H1 (cell line): ENCODE measurements around the gene MBOAT1. TPM values are rescaled to one million over a fixed set of nuclear protein-coding genes. Genes with fewer than 3 reads are reported as not detected.

Source experiments
- CTCF ChIA-PET: fragments of 300-600 bp; sonication (Branson Sonifier 250); formaldehyde crosslinking; loops from one replicate; lab custom pipeline; 2021; ENCODE audit not compliant: partially characterized antibody; lab: Charles Lee
- POLR2A ChIA-PET: fragments of 300-600 bp; sonication (Branson Sonifier 250); formaldehyde crosslinking; loops from one replicate; lab custom pipeline; 2021; ENCODE audit warnings: inconsistent platforms; ENCODE audit not compliant: partially characterized antibody; lab: Charles Lee
- DNase-seq, 2 experiments: peaks; one replicate each; pipeline versions ENCODE4 v3.0.0 to v3.0.0-alpha.2; 2010 to 2022; ENCODE audit warnings: low spot score in 2 of 2, low read depth in 1 of 2, mixed read lengths in 1 of 2
- FAIRE-seq: peaks from 2 replicates; lab custom pipeline; 2011; peaks lifted over from hg19 to GRCh38; lab: Jason Lieb, UNC
- H2AFZ ChIP-seq: 2 replicates; pipeline ENCODE4 v1.8.1; 2012; ENCODE audit warnings: low read length, inconsistent platforms
- H2AK5ac ChIP-seq: 2 replicates; pipeline ENCODE4 v1.6.1; 2013; ENCODE audit warnings: low read depth, low read length
- H2BK120ac ChIP-seq: replicated peaks from 2 replicates; pipeline ENCODE3; 2013; ENCODE audit warnings: low read depth, low read length, inconsistent platforms
- H2BK12ac ChIP-seq: 2 replicates; pipeline ENCODE4 v1.6.1; 2013; ENCODE audit warnings: low read depth, low read length
- H2BK15ac ChIP-seq: 2 replicates; pipeline ENCODE4 v1.6.1; 2013; ENCODE audit warnings: low read length
- H2BK20ac ChIP-seq: 2 replicates; pipeline ENCODE4 v1.6.1; 2013; ENCODE audit warnings: low read length
- H2BK5ac ChIP-seq: 2 replicates; pipeline ENCODE4 v1.6.1; 2013; ENCODE audit warnings: low read depth, low read length
- H3K14ac ChIP-seq: 2 replicates; pipeline ENCODE4 v1.6.1; 2013; ENCODE audit warnings: inconsistent platforms; ENCODE audit not compliant: insufficient read length
- H3K18ac ChIP-seq: 2 replicates; pipeline ENCODE4 v1.6.1; 2013; ENCODE audit warnings: low read length; ENCODE audit errors: extremely low read depth
- H3K23ac ChIP-seq: 2 replicates; pipeline ENCODE4 v1.6.1; 2013; ENCODE audit warnings: inconsistent platforms; ENCODE audit not compliant: insufficient read length
- H3K23me2 ChIP-seq: 2 replicates; pipeline ENCODE4 v1.6.1; 2013; ENCODE audit warnings: low read depth, low read length
- H3K27ac ChIP-seq: 2 replicates; pipeline ENCODE4 v1.6.1; 2011; ENCODE audit warnings: low read depth, low read length, inconsistent platforms
- H3K27me3 ChIP-seq, 4 experiments: replicated peaks in 1 of 4; 1 replicate in 1 of 4; 2 replicates in 3 of 4; pipeline versions ENCODE4 v1.6.1 to v1.8.1; 2011 to 2013; ENCODE audit warnings: low read length in 3 of 4, mild to moderate bottlenecking in 3 of 4, inconsistent platforms in 2 of 4, mixed read lengths in 2 of 4, moderate library complexity in 1 of 4; ENCODE audit not compliant: control insufficient read depth in 3 of 4, insufficient read depth in 3 of 4; ENCODE audit errors: extremely low read depth in 1 of 4
- H3K36me3 ChIP-seq, 4 experiments: 2 replicates each; pipeline versions ENCODE4 v1.6.1 to v1.8.1; 2011 to 2013; ENCODE audit warnings: mild to moderate bottlenecking in 4 of 4, low read length in 3 of 4, moderate library complexity in 2 of 4, control low read depth in 1 of 4, inconsistent platforms in 1 of 4; ENCODE audit not compliant: insufficient read depth in 4 of 4, control insufficient read depth in 2 of 4
- H3K4ac ChIP-seq: replicated peaks from 2 replicates; pipeline ENCODE3; 2013; ENCODE audit warnings: low read length, low read depth, mixed read lengths, inconsistent platforms; ENCODE audit not compliant: insufficient read length
- H3K4me1 ChIP-seq, 4 experiments: replicated peaks in 1 of 4; 1 replicate in 1 of 4; 2 replicates in 3 of 4; pipeline versions ENCODE4 v1.6.1 to v1.8.1; 2011 to 2013; ENCODE audit warnings: low read length in 3 of 4, inconsistent platforms in 2 of 4, mixed read lengths in 1 of 4; ENCODE audit not compliant: insufficient read depth in 4 of 4, control insufficient read depth in 3 of 4
- H3K4me2 ChIP-seq, 2 experiments: 2 replicates each; pipeline versions ENCODE4 v1.6.1 to v1.8.1; 2011 to 2013; ENCODE audit warnings: low read depth in 2 of 2, low read length in 2 of 2, control low read depth in 1 of 2, inconsistent platforms in 1 of 2, mild to moderate bottlenecking in 1 of 2; ENCODE audit not compliant: insufficient read depth in 1 of 2
- H3K4me3 ChIP-seq, 4 experiments: fragments of 200-600, 300-600 bp in 1 of 4; sonication (generic), shearing (Covaris generic), sonication (Bioruptor Twin) in 1 of 4; 2 replicates each; pipeline versions ENCODE4 v1.5.1 to v1.8.1; 2011 to 2016; ENCODE audit warnings: low read length in 4 of 4, low read depth in 3 of 4, control low read depth in 2 of 4, inconsistent platforms in 2 of 4, mild to moderate bottlenecking in 2 of 4, mixed read lengths in 1 of 4, moderate library complexity in 1 of 4; ENCODE audit not compliant: insufficient read depth in 2 of 4; ENCODE audit errors: extremely low read depth in 1 of 4
- H3K56ac ChIP-seq: replicated peaks from 2 replicates; pipeline ENCODE3; 2013; ENCODE audit warnings: low read depth, mild to moderate bottlenecking, mixed read lengths, low read length, inconsistent platforms; ENCODE audit not compliant: insufficient read length
- H3K79me1 ChIP-seq: 2 replicates; pipeline ENCODE4 v1.6.1; 2013; ENCODE audit warnings: low read depth, low read length, control low read depth
- H3K79me2 ChIP-seq, 2 experiments: 2 replicates each; pipeline versions ENCODE4 v1.6.1 to v1.8.1; 2012 to 2013; ENCODE audit warnings: low read length in 2 of 2, mild to moderate bottlenecking in 2 of 2, inconsistent platforms in 1 of 2; ENCODE audit not compliant: insufficient read depth in 2 of 2, control insufficient read depth in 1 of 2
- H3K9ac ChIP-seq, 4 experiments: replicated peaks in 1 of 4; 1 replicate in 1 of 4; 2 replicates in 3 of 4; pipeline versions ENCODE4 v1.6.1 to v1.8.1; 2011 to 2013; ENCODE audit warnings: low read depth in 3 of 4, low read length in 3 of 4, control low read depth in 2 of 4, mild to moderate bottlenecking in 2 of 4, moderate library complexity in 2 of 4, inconsistent platforms in 1 of 4; ENCODE audit errors: extremely low read depth in 1 of 4
- H3K9me3 ChIP-seq, 2 experiments: 2 replicates each; pipeline versions ENCODE4 v1.6.1 to v1.8.1; 2012 to 2013; ENCODE audit warnings: mild to moderate bottlenecking in 2 of 2, moderate library complexity in 2 of 2, control low read depth in 1 of 2, inconsistent platforms in 1 of 2, low read depth in 1 of 2, low read length in 1 of 2, mixed read lengths in 1 of 2; ENCODE audit not compliant: insufficient read depth in 2 of 2
- H4K20me1 ChIP-seq, 2 experiments: replicated peaks in 1 of 2; 2 replicates each; pipeline versions ENCODE3 to v1.8.1; 2011 to 2013; ENCODE audit warnings: inconsistent platforms in 2 of 2, low read length in 2 of 2, mild to moderate bottlenecking in 1 of 2; ENCODE audit not compliant: insufficient read depth in 2 of 2, control insufficient read depth in 1 of 2
- H4K5ac ChIP-seq: 2 replicates; pipeline ENCODE4 v1.6.1; 2013; ENCODE audit warnings: low read length, low read depth, mixed read lengths, inconsistent platforms; ENCODE audit not compliant: insufficient read length
- H4K8ac ChIP-seq: 2 replicates; pipeline ENCODE4 v1.8.0; 2013; ENCODE audit warnings: mild to moderate bottlenecking, moderate library complexity, low read length, inconsistent platforms; ENCODE audit not compliant: insufficient read depth; ENCODE audit errors: extremely low read depth
- H4K91ac ChIP-seq: replicated peaks from 2 replicates; pipeline ENCODE3; 2013; ENCODE audit warnings: low read length, mixed read lengths, inconsistent platforms; ENCODE audit not compliant: insufficient read length
- WGBS, 2 experiments: shearing (Covaris generic) in 1 of 2; methylation state at CpG; one replicate each; pipeline versions ENCODE4 v1.1.6 to v1.1.7; 2013 to 2015; ENCODE audit warnings: low lambda C conversion rate in 2 of 2, mixed read lengths in 2 of 2, inconsistent platforms in 1 of 2, low coverage in 1 of 2, missing lambda C conversion rate in 1 of 2; ENCODE audit not compliant: insufficient replicate concordance in 2 of 2, insufficient coverage in 1 of 2, insufficient read length in 1 of 2; ENCODE audit errors: extremely low coverage in 1 of 2, missing lambda C conversion rate in 1 of 2; 5-methylcytosine and 5-hydroxymethylcytosine counted together
- polyA plus RNA-seq, 7 experiments: library from polyadenylated mRNA; depleted of rRNA in 3 of 7; stranded (reverse) in 5 of 7; unstranded in 2 of 7; fragments of >200 nt in 5 of 7; fragments of 200-250 nt in 2 of 7; gene quantifications; 1 replicate in 5 of 7; 2 replicates in 1 of 7; 4 replicates in 1 of 7; pipeline versions ENCODE4 v1.2.1 to v1.2.3, GENCODE V29; 2011 to 2013; ENCODE audit warnings: missing spikeins in 2 of 7, mixed read lengths in 2 of 7
- total RNA-seq: library from RNA; stranded (reverse); fragmentation: NEBNext Ultra II Directional; extraction: Animal tissue kit (Norgen Biotek cat#: 25700); gene quantifications from 2 replicates; pipeline ENCODE4 v1.2.1, GENCODE V29; 2021
- TF ChIP-seq, protein P1 (sequence below), 3 experiments: IDR thresholded peaks; 1 replicate in 2 of 3; 2 replicates in 1 of 3; pipeline versions ENCODE4 v1.5.1 to v1.6.1; 2011; ENCODE audit warnings: low read length in 3 of 3, mild to moderate bottlenecking in 3 of 3, inconsistent platforms in 2 of 3, low read depth in 1 of 3, moderate library complexity in 1 of 3; ENCODE audit not compliant: insufficient read depth in 1 of 3; ENCODE audit errors: control extremely low read depth in 1 of 3

MBOAT1 gene
- total and polyA plus RNA-seq, 2 of the 8 experiments (the other 6 are each of a cell fraction or from before 2014, with no cell fraction given): 4.9 to 19.5 TPM

DNA sequence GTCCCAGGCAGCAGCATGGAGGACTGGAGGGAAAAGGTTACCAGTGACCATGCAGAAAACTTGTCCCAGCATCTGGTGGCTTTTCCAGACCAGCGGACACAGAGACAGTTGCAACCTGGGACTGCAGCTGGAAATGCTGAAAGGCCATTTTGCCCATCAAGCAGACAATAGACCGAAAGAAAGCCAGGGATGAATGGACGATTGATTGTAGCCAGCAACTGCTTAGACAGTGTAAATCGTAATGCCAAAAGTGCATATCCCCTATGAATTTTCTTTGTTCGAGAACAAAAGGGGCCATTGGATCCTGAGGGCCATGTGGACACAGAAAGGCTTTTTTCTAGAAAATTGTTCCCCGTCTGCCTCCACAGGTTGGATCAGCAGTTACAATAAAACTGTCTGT lies 115.7 kb downstream of the MBOAT1 start:
- Histone ChIP-seq H2BK20ac (no peak overlapping the region), H3K23me2 (no peaks in the 10 kb centered on the region), H3K14ac (no peak overlapping the region), H2BK120ac (no peak overlapping the region), H3K9ac (no peak overlapping the region), H3K4me1 (peaks cover 0 to 3% (median 0%) of the 10 kb centered on the region in 4 experiments; a peak in 3 of 7 replicates), H3K79me2 (no peaks in the 10 kb centered on the region), H3K9me3 (no peaks in the 10 kb centered on the region), H3K4ac (no peak overlapping the region), H3K27ac (no peak overlapping the region), H3K23ac (no peak overlapping the region), H3K79me1 (no peaks in the 10 kb centered on the region), H3K56ac (no peak overlapping the region), H3K27me3 (no peaks in the 10 kb centered on the region), H4K91ac (no peak overlapping the region), H2AFZ (no peak overlapping the region), H3K18ac (no peak overlapping the region), H3K4me3 (no peak overlapping the region), H2BK15ac (no peak overlapping the region), H2BK12ac (no peak overlapping the region), H2BK5ac (no peak overlapping the region), H3K36me3 (no peaks in the 10 kb centered on the region), H4K8ac (no peak overlapping the region), H4K5ac (no peak overlapping the region), H4K20me1 (no peaks in the 10 kb centered on the region), H2AK5ac (no peak overlapping the region), H3K4me2 (no peak overlapping the region)
- WGBS, 2 experiments: 90% methylated on average over 6 of the region's 6 CpGs; no CpG with 5 or more reads in 1 of the 2 experiments
- ChIA-PET CTCF (interaction anchor here (0.6 to 2.9 kb wide), 4 partner anchors 14 to 1018 kb away, joined by 3 to 13 read pairs (median 5); no protein-coding TSS in a partner anchor), POLR2A (no interaction called here)
- no peak for DNase-seq
- FAIRE-seq: no peak
- TF ChIP-seq, protein P1, sequence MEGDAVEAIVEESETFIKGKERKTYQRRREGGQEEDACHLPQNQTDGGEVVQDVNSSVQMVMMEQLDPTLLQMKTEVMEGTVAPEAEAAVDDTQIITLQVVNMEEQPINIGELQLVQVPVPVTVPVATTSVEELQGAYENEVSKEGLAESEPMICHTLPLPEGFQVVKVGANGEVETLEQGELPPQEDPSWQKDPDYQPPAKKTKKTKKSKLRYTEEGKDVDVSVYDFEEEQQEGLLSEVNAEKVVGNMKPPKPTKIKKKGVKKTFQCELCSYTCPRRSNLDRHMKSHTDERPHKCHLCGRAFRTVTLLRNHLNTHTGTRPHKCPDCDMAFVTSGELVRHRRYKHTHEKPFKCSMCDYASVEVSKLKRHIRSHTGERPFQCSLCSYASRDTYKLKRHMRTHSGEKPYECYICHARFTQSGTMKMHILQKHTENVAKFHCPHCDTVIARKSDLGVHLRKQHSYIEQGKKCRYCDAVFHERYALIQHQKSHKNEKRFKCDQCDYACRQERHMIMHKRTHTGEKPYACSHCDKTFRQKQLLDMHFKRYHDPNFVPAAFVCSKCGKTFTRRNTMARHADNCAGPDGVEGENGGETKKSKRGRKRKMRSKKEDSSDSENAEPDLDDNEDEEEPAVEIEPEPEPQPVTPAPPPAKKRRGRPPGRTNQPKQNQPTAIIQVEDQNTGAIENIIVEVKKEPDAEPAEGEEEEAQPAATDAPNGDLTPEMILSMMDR (IDR thresholded peaks at IDR 0.05; ENCODE audit: control extremely low read depth in 1 of 3, insufficient read depth in 1 of 3, low read depth in 1 of 3, low read length in 3 of 3): no peak
- TF ChIP-seq, all 59 proteins: peak for 0
